Islet precursor cell (in vitro differentiated cells): ENCODE measurements around the gene KBTBD13.
"Not testable (repeated sequence)": the region's sequence is repeated elsewhere in the genome, so short reads cannot be mapped to it uniquely, and the experiment has no call there.

ENCODE experiments used
- DNase-seq: peaks from one replicate; pipeline ENCODE4 v3.0.0-alpha.2; 2018

KBTBD13 gene

GRCh38 chr15:65071381-65071811, 5.2 kb upstream of the KBTBD13 start:
- no peak for DNase-seq

GRCh38 chr15:65072027-65072426, 4.5 kb upstream of the KBTBD13 start:
- DNase-seq, result no peak

- DNase-seq, result no peak
Observed at GRCh38 chr15:65072617-65073016, 3.9 kb upstream of the KBTBD13 start.

GRCh38 chr15:65074946-65075345, 1.6 kb upstream of the KBTBD13 start:
- DNase-seq, result not testable (repeated sequence)

GRCh38 chr15:65075607-65076395, 745 bp upstream of the KBTBD13 start:
- DNase-seq, result not testable (repeated sequence)

- DNase-seq, result no peak
Observed at GRCh38 chr15:65077291-65077980, 890 bp downstream of the KBTBD13 start.

- peak; percentile 93 for DNase-seq
Observed at GRCh38 chr15:65077981-65078352, 1.4 kb downstream of the KBTBD13 start.

GRCh38 chr15:65079580-65079979, 3.0 kb downstream of the KBTBD13 start:
- DNase-seq, result no peak

- no peak for DNase-seq
Observed at GRCh38 chr15:65081270-65081669, 4.7 kb downstream of the KBTBD13 start.

GRCh38 chr15:65081758-65082157, 5.2 kb downstream of the KBTBD13 start:
- peak; percentile 78 for DNase-seq

- DNase-seq, result peak; percentile 81
Observed at GRCh38 chr15:65082303-65082953, 5.9 kb downstream of the KBTBD13 start.

- peak; percentile 70 for DNase-seq
Observed at GRCh38 chr15:65083262-65083701, 6.7 kb downstream of the KBTBD13 start.

GRCh38 chr15:65084500-65085206, 8.1 kb downstream of the KBTBD13 start:
- no peak for DNase-seq

GRCh38 chr15:65085207-65085753, 8.7 kb downstream of the KBTBD13 start:
- no peak for DNase-seq

GRCh38 chr15:65085990-65086679, 9.6 kb downstream of the KBTBD13 start:
- DNase-seq, result peak; percentile 85

GRCh38 chr15:65086680-65087111, 10.2 kb downstream of the KBTBD13 start:
- no peak for DNase-seq

GRCh38 chr15:65087411-65087810, 10.9 kb downstream of the KBTBD13 start:
- no peak for DNase-seq

GRCh38 chr15:65087873-65088642, 11.5 kb downstream of the KBTBD13 start:
- DNase-seq, result no peak

GRCh38 chr15:65088643-65089021, 12.1 kb downstream of the KBTBD13 start:
- no peak for DNase-seq

- peak; percentile 45 for DNase-seq
Observed at GRCh38 chr15:65089206-65089824, 12.8 kb downstream of the KBTBD13 start.
